Ascending aorta (tissue), 2 donors: ENCODE measurements around the gene UBE2D4. TPM values are rescaled to one million over a fixed set of nuclear protein-coding genes. Genes with fewer than 3 reads are reported as not detected.

Experiments used
- DNase-seq, 2 donors: peaks; one replicate each; pipeline ENCODE4 v3.0.0-alpha.2; 2019; ENCODE audit warnings: low spot score in 2 of 2
- H3K27ac ChIP-seq, 2 donors: fragments of 200-600 bp; sonication (generic); one replicate each; pipeline ENCODE4 v1.5.1; 2016 to 2017; ENCODE audit warnings: mild to moderate bottlenecking in 1 of 2
- H3K27me3 ChIP-seq: fragments of 200-600 bp; sonication (generic); one replicate; pipeline ENCODE4 v1.5.1; 2017
- H3K36me3 ChIP-seq, 2 donors: fragments of 200-600 bp; sonication (generic); one replicate each; pipeline ENCODE4 v1.5.1; 2016
- H3K4me1 ChIP-seq, 2 donors: fragments of 200-600 bp; sonication (generic); one replicate each; pipeline ENCODE4 v1.5.1; 2016 to 2017; ENCODE audit warnings: mild to moderate bottlenecking in 1 of 2
- H3K4me3 ChIP-seq, 2 donors: fragments of 200-600 bp; sonication (generic); one replicate each; pipeline ENCODE4 v1.5.1; 2016 to 2017; ENCODE audit warnings: mild to moderate bottlenecking in 1 of 2
- H3K9me3 ChIP-seq, 2 donors: fragments of 200-600 bp; sonication (generic); one replicate each; pipeline ENCODE4 v1.5.1; 2016
- CTCF ChIP-seq, 3 experiments: fragments of 200-600 bp in 2 of 3; fragments of 450-650 bp in 1 of 3; sonication (generic) in 2 of 3; IDR thresholded peaks; one replicate each; pipeline ENCODE4 v1.5.1; 2016 to 2019; ENCODE audit warnings: antibody characterized with exemption in 3 of 3, mild to moderate bottlenecking in 1 of 3, moderate library complexity in 1 of 3
- intact Hi-C: fragments of 100-400 bp; cut with DNase I; formaldehyde crosslinking; loops from one replicate; pipeline ENCODE4 v1.15.1; 2023
- total RNA-seq: library from RNA; depleted of rRNA; stranded (reverse); fragments of >200 nt; gene quantifications from one replicate; pipeline ENCODE4 v1.1.0, GENCODE V29; 2016

UBE2D4 gene
- total RNA-seq, 1 donor from 2014 or later, result 13.1 TPM

GRCh38 chr7:43904533-43905208 lies 21.6 kb upstream of the UBE2D4 start:
- intact Hi-C loops, result no loop called here
- Histone ChIP-seq H3K9me3 (no peaks in the 10 kb centered on the region), H3K36me3 (no peaks in the 10 kb centered on the region), H3K4me1 (peaks cover 0 to 27% of the 10 kb centered on the region in 2 donors), H3K27me3 (no peaks in the 10 kb centered on the region), H3K27ac (peak overlapping the region; percentile 90 to 96), H3K4me3 (peak overlapping the region; percentile 74 to 81)
- no peak for DNase-seq
- no peak for TF ChIP-seq CTCF (IDR thresholded peaks at IDR 0.05)

GRCh38 chr7:43905209-43905946 lies 20.9 kb upstream of the UBE2D4 start:
- intact Hi-C loops, result no loop called here
- H3K4me1 ChIP-seq, result peaks cover 0 to 27% of the 10 kb centered on the region in 2 donors
- DNase-seq, result peak in 1 of 2 donors; percentile 65
- no peaks in the 10 kb centered on the region for H3K36me3 ChIP-seq
- H3K27ac ChIP-seq, result peak overlapping the region; percentile 90 to 96
- H3K4me3 ChIP-seq, result peak overlapping the region; percentile 74 to 81
- no peaks in the 10 kb centered on the region for H3K9me3 ChIP-seq
- TF ChIP-seq CTCF (IDR thresholded peaks at IDR 0.05), result no peak
- H3K27me3 ChIP-seq, result no peaks in the 10 kb centered on the region

- TF ChIP-seq CTCF (IDR thresholded peaks at IDR 0.05), result no peak
- Histone ChIP-seq H3K4me3 (peak overlapping the region; percentile 74 to 81), H3K9me3 (no peaks in the 10 kb centered on the region), H3K36me3 (no peaks in the 10 kb centered on the region), H3K4me1 (peaks cover 0 to 25% of the 10 kb centered on the region in 2 donors), H3K27ac (peak overlapping the region; percentile 90 to 96), H3K27me3 (no peaks in the 10 kb centered on the region)
- intact Hi-C loops, result loop anchor here (1.0 to 2.0 kb wide), 2 partner anchors 20 to 33 kb away; partner anchors contain the start of gene UBE2D4
- DNase-seq, result no peak
Observed at GRCh38 chr7:43905956-43906330, 20.3 kb upstream of the UBE2D4 start.

- peak in 1 of 2 donors; percentile 67 for DNase-seq
- Histone ChIP-seq H3K4me1 (peaks cover 0 to 20% of the 10 kb centered on the region in 2 donors), H3K27me3 (no peaks in the 10 kb centered on the region), H3K36me3 (no peaks in the 10 kb centered on the region), H3K9me3 (no peaks in the 10 kb centered on the region), H3K27ac (peak within 1 kb of the TSS; percentile 90 to 96), H3K4me3 (peak within 1 kb of the TSS; percentile 74 to 81)
- TF ChIP-seq CTCF (IDR thresholded peaks at IDR 0.05), result no peak
- intact Hi-C loops, result loop anchor here (1.0 to 2.0 kb wide), 2 partner anchors 20 to 34 kb away; partner anchors contain the start of gene UBE2D4
Observed at GRCh38 chr7:43906331-43907010, 19.8 kb upstream of the UBE2D4 start, which contains the start of gene URGCP. Gene URGCP, minus strand, starts transcription at chr7:43906596. Its CDS starts 21 bp downstream, at chr7:43906575.

- Histone ChIP-seq H3K27me3 (no peaks in the 10 kb centered on the region), H3K9me3 (no peaks in the 10 kb centered on the region), H3K4me3 (no peak overlapping the region), H3K27ac (no peak overlapping the region), H3K36me3 (no peaks in the 10 kb centered on the region), H3K4me1 (no peaks in the 10 kb centered on the region)
- TF ChIP-seq CTCF (IDR thresholded peaks at IDR 0.05), result no peak
- DNase-seq, result peak in 1 of 2 donors; percentile 9
- intact Hi-C loops, result no loop called here
Observed at GRCh38 chr7:43914795-43915194, 11.4 kb upstream of the UBE2D4 start.
